Uterus (tissue), 4 donors: ENCODE results near the gene CEP162. TPM values are rescaled to one million over a fixed set of nuclear protein-coding genes. Genes with fewer than 3 reads are reported as not detected.

Source experiments
- DNase-seq, 2 donors: peaks; one replicate each; pipeline ENCODE4 v3.0.0-alpha.2; 2019 to 2020
- H3K27ac ChIP-seq, 2 donors: fragments of 200-600 bp; sonication (generic); 1 replicate in 1 of 2; 2 replicates in 1 of 2; pipeline ENCODE4 v1.5.1; 2016 to 2018
- H3K27me3 ChIP-seq, 2 donors: fragments of 200-600 bp; sonication (generic); one replicate each; pipeline ENCODE4 v1.5.1; 2018 to 2019; ENCODE audit warnings: control low read depth in 1 of 2
- H3K36me3 ChIP-seq, 2 donors: fragments of 200-600 bp; sonication (generic); one replicate each; pipeline ENCODE4 v1.5.1; 2019; ENCODE audit warnings: control low read depth in 1 of 2
- H3K4me1 ChIP-seq, 2 donors: fragments of 200-600 bp; sonication (generic); one replicate each; pipeline ENCODE4 v1.5.1; 2018 to 2019; ENCODE audit warnings: control low read depth in 1 of 2
- H3K4me3 ChIP-seq, 2 donors: fragments of 200-600 bp; sonication (generic); 1 replicate in 1 of 2; 2 replicates in 1 of 2; pipeline ENCODE4 v1.5.1; 2018 to 2019; ENCODE audit warnings: mild to moderate bottlenecking in 1 of 2
- H3K9me3 ChIP-seq, 2 donors: fragments of 200-600 bp; sonication (generic); one replicate each; pipeline ENCODE4 v1.5.1; 2019; ENCODE audit warnings: control low read depth in 1 of 2
- CTCF ChIP-seq, 4 experiments: fragments of 200-600 bp in 2 of 4; fragments of 450-650 bp in 2 of 4; sonication (generic) in 2 of 4; IDR thresholded peaks; one replicate each; pipeline ENCODE4 v1.5.1; 2016 to 2019; ENCODE audit warnings: antibody characterized with exemption in 4 of 4, mild to moderate bottlenecking in 2 of 4, moderate library complexity in 1 of 4
- POLR2A ChIP-seq, 2 donors: fragments of 450-650 bp; IDR thresholded peaks; one replicate each; pipeline ENCODE4 v1.6.1; 2016; ENCODE audit warnings: antibody characterized with exemption in 2 of 2, mild to moderate bottlenecking in 1 of 2, moderate library complexity in 1 of 2
- intact Hi-C: fragments of 100-400 bp; cut with DNase I; formaldehyde crosslinking; loops from one replicate; pipeline ENCODE4 v1.15.1; 2023; ENCODE audit warnings: low total_unique reads
- total RNA-seq, 4 donors: library from RNA; depleted of rRNA in 3 of 4; stranded (reverse); fragments of >200 nt in 3 of 4; gene quantifications; one replicate each; pipeline versions ENCODE4 v1.1.0 to v1.2.4, GENCODE V29; 2014 to 2023
- donor health status: DM: yes; HTN: yes; CAD: no.

Gene CEP162
- total RNA-seq, 4 donors from 2014 or later: 7.7 to 32.5 (median 15.5) TPM

- no peak overlapping the region for H3K4me3 ChIP-seq
- no peak for DNase-seq
- intact Hi-C loops: no loop called here
- no peaks in the 10 kb centered on the region for H3K36me3 ChIP-seq
- no peaks in the 10 kb centered on the region for H3K27me3 ChIP-seq
- no peaks in the 10 kb centered on the region for H3K4me1 ChIP-seq
- H3K27ac ChIP-seq: no peak overlapping the region
- H3K9me3 ChIP-seq: no peaks in the 10 kb centered on the region
- TF ChIP-seq CTCF (IDR thresholded peaks at IDR 0.05) (no peak), POLR2A (IDR thresholded peaks at IDR 0.05) (no peak)
These were observed 32.8 kb upstream of the CEP162 start for GRCh38 chr6:84260196-84260595.

- H3K36me3 ChIP-seq: no peaks in the 10 kb centered on the region
- no peaks in the 10 kb centered on the region for H3K27me3 ChIP-seq
- H3K4me3 ChIP-seq: no peak overlapping the region
- TF ChIP-seq CTCF (IDR thresholded peaks at IDR 0.05) (no peak), POLR2A (IDR thresholded peaks at IDR 0.05) (no peak)
- no peaks in the 10 kb centered on the region for H3K9me3 ChIP-seq
- DNase-seq: no peak
- no peaks in the 10 kb centered on the region for H3K4me1 ChIP-seq
- intact Hi-C loops: no loop called here
- no peak overlapping the region for H3K27ac ChIP-seq
These were observed 31.4 kb upstream of the CEP162 start for GRCh38 chr6:84258866-84259265.

GRCh38 chr6:84258268-84258667, 30.8 kb upstream of the CEP162 start:
- Histone ChIP-seq H3K36me3 (no peaks in the 10 kb centered on the region), H3K27ac (no peak overlapping the region), H3K9me3 (no peaks in the 10 kb centered on the region), H3K27me3 (no peaks in the 10 kb centered on the region), H3K4me1 (no peaks in the 10 kb centered on the region), H3K4me3 (no peak overlapping the region)
- intact Hi-C loops: no loop called here
- DNase-seq: no peak
- no peak for TF ChIP-seq CTCF (IDR thresholded peaks at IDR 0.05)

GRCh38 chr6:84255641-84256040, 28.2 kb upstream of the CEP162 start:
- no peak overlapping the region for H3K4me3 ChIP-seq
- H3K9me3 ChIP-seq: no peaks in the 10 kb centered on the region
- H3K27ac ChIP-seq: no peak overlapping the region
- no peaks in the 10 kb centered on the region for H3K27me3 ChIP-seq
- no peaks in the 10 kb centered on the region for H3K4me1 ChIP-seq
- intact Hi-C loops: no loop called here
- DNase-seq: no peak
- TF ChIP-seq CTCF (IDR thresholded peaks at IDR 0.05): no peak
- TF ChIP-seq POLR2A (IDR thresholded peaks at IDR 0.05): no peak
- H3K36me3 ChIP-seq: no peaks in the 10 kb centered on the region

GRCh38 chr6:84253380-84253779, 25.9 kb upstream of the CEP162 start:
- Histone ChIP-seq H3K4me1 (no peaks in the 10 kb centered on the region), H3K4me3 (no peak overlapping the region), H3K9me3 (no peaks in the 10 kb centered on the region), H3K36me3 (no peaks in the 10 kb centered on the region), H3K27ac (no peak overlapping the region), H3K27me3 (no peaks in the 10 kb centered on the region)
- no peak for DNase-seq
- intact Hi-C loops: no loop called here
- TF ChIP-seq POLR2A (IDR thresholded peaks at IDR 0.05): no peak
- no peak for TF ChIP-seq CTCF (IDR thresholded peaks at IDR 0.05)
